Measurements from ENCODE around the gene CAV2.

CAV2 gene

GRCh38 chr7:116524221-116524608 is 24.7 kb downstream of the CAV2 start:
- peak overlapping the region; percentile 48; the same call in 1 of the 2 replicates for H3K4me3 ChIP-seq (ENCODE audit: low read length)
- H3K36me3 ChIP-seq (ENCODE audit: control insufficient read depth, insufficient read depth, low read length) = no peaks in the 10 kb centered on the region
- no peaks in the 10 kb centered on the region; the same call in 1 of the 2 replicates for H3K4me1 ChIP-seq (ENCODE audit: control insufficient read depth, insufficient read depth, low read length)
- no peaks in the 10 kb centered on the region for H3K27me3 ChIP-seq (ENCODE audit: control insufficient read depth, insufficient read depth, low read length)
- no peaks in the 10 kb centered on the region for H3K9me3 ChIP-seq (ENCODE audit: control insufficient read depth, insufficient read depth, low read length)
- WGBS (ENCODE audit: insufficient coverage, insufficient read length) = no CpG with 5 or more reads among the region's 10 CpGs
- DNase-seq (ENCODE audit: low read depth, low spot score) = no peak
- H3K27ac ChIP-seq (ENCODE audit: low read length) = no peak overlapping the region

- no peaks in the 10 kb centered on the region for H3K27me3 ChIP-seq (ENCODE audit: control insufficient read depth, insufficient read depth, low read length)
- H3K36me3 ChIP-seq (ENCODE audit: control insufficient read depth, insufficient read depth, low read length) = no peaks in the 10 kb centered on the region
- H3K27ac ChIP-seq (ENCODE audit: low read length) = no peak within 1 kb of the TSS
- H3K4me1 ChIP-seq (ENCODE audit: control insufficient read depth, insufficient read depth, low read length) = no peaks in the 10 kb centered on the region; the same call in 1 of the 2 replicates
- no CpG with 5 or more reads among the region's 42 CpGs for WGBS (ENCODE audit: insufficient coverage, insufficient read length)
- no peak for DNase-seq (ENCODE audit: low read depth, low spot score)
- peak within 1 kb of the TSS; percentile 48; the same call in 1 of the 2 replicates for H3K4me3 ChIP-seq (ENCODE audit: low read length)
- no peaks in the 10 kb centered on the region for H3K9me3 ChIP-seq (ENCODE audit: control insufficient read depth, insufficient read depth, low read length)
These were observed 25.2 kb downstream of the CAV2 start, which contains the start of gene CAV1 for GRCh38 chr7:116524609-116525297. CAV1 (plus strand) TSS chr7:116525036; CDS start chr7:116525063, 27 bp downstream.

- H3K4me1 ChIP-seq (ENCODE audit: control insufficient read depth, insufficient read depth, low read length) = no peaks in the 10 kb centered on the region; the same call in 1 of the 2 replicates
- H3K36me3 ChIP-seq (ENCODE audit: control insufficient read depth, insufficient read depth, low read length) = no peaks in the 10 kb centered on the region
These were observed 25.9 kb downstream of the CAV2 start for GRCh38 chr7:116525298-116525912.

GRCh38 chr7:116525913-116526861 is 26.6 kb downstream of the CAV2 start:
- WGBS (ENCODE audit: insufficient coverage, insufficient read length) = no CpG with 5 or more reads among the region's 83 CpGs
- Histone ChIP-seq H3K4me1 (ENCODE audit: control insufficient read depth, insufficient read depth, low read length) (no peaks in the 10 kb centered on the region; the same call in 1 of the 2 replicates), H3K27ac (ENCODE audit: low read length) (no peak overlapping the region), H3K9me3 (ENCODE audit: control insufficient read depth, insufficient read depth, low read length) (no peaks in the 10 kb centered on the region), H3K36me3 (ENCODE audit: control insufficient read depth, insufficient read depth, low read length) (no peaks in the 10 kb centered on the region), H3K4me3 (ENCODE audit: low read length) (peak overlapping the region; percentile 48; the same call in 1 of the 2 replicates), H3K27me3 (ENCODE audit: control insufficient read depth, insufficient read depth, low read length) (no peaks in the 10 kb centered on the region)
- DNase-seq (ENCODE audit: low read depth, low spot score) = no peak

More at GRCh38 chr7:116525298-116525912, 25.9 kb downstream of the CAV2 start:
- no CpG with 5 or more reads among the region's 36 CpGs for WGBS (ENCODE audit: insufficient coverage, insufficient read length)
- H3K9me3 ChIP-seq (ENCODE audit: control insufficient read depth, insufficient read depth, low read length) = no peaks in the 10 kb centered on the region
- H3K4me3 ChIP-seq (ENCODE audit: low read length) = peak overlapping the region; percentile 48; the same call in 1 of the 2 replicates
- H3K27me3 ChIP-seq (ENCODE audit: control insufficient read depth, insufficient read depth, low read length) = no peaks in the 10 kb centered on the region
- no peak overlapping the region for H3K27ac ChIP-seq (ENCODE audit: low read length)
- no peak for DNase-seq (ENCODE audit: low read depth, low spot score)

GRCh38 chr7:116526897-116527296 is 27.4 kb downstream of the CAV2 start:
- Histone ChIP-seq H3K4me1 (ENCODE audit: control insufficient read depth, insufficient read depth, low read length) (no peaks in the 10 kb centered on the region; the same call in 1 of the 2 replicates), H3K27ac (ENCODE audit: low read length) (no peak overlapping the region), H3K9me3 (ENCODE audit: control insufficient read depth, insufficient read depth, low read length) (no peaks in the 10 kb centered on the region), H3K4me3 (ENCODE audit: low read length) (peak overlapping the region; percentile 48; the same call in 1 of the 2 replicates), H3K27me3 (ENCODE audit: control insufficient read depth, insufficient read depth, low read length) (no peaks in the 10 kb centered on the region), H3K36me3 (ENCODE audit: control insufficient read depth, insufficient read depth, low read length) (no peaks in the 10 kb centered on the region)
- no CpG with 5 or more reads among the region's 5 CpGs for WGBS (ENCODE audit: insufficient coverage, insufficient read length)
- no peak for DNase-seq (ENCODE audit: low read depth, low spot score)

GRCh38 chr7:116527521-116527920 is 28.0 kb downstream of the CAV2 start:
- no peak overlapping the region for H3K4me3 ChIP-seq (ENCODE audit: low read length)
- no peaks in the 10 kb centered on the region for H3K27me3 ChIP-seq (ENCODE audit: control insufficient read depth, insufficient read depth, low read length)
- H3K27ac ChIP-seq (ENCODE audit: low read length) = no peak overlapping the region
- no peaks in the 10 kb centered on the region for H3K36me3 ChIP-seq (ENCODE audit: control insufficient read depth, insufficient read depth, low read length)
- no peaks in the 10 kb centered on the region; the same call in 1 of the 2 replicates for H3K4me1 ChIP-seq (ENCODE audit: control insufficient read depth, insufficient read depth, low read length)
- H3K9me3 ChIP-seq (ENCODE audit: control insufficient read depth, insufficient read depth, low read length) = no peaks in the 10 kb centered on the region
- no peak for DNase-seq (ENCODE audit: low read depth, low spot score)
- WGBS (ENCODE audit: insufficient coverage, insufficient read length) = no CpG with 5 or more reads among the region's 3 CpGs

GRCh38 chr7:116528008-116528789 is 28.7 kb downstream of the CAV2 start:
- H3K9me3 ChIP-seq (ENCODE audit: control insufficient read depth, insufficient read depth, low read length) = no peaks in the 10 kb centered on the region
- H3K4me3 ChIP-seq (ENCODE audit: low read length) = no peak overlapping the region
- no peaks in the 10 kb centered on the region for H3K4me1 ChIP-seq (ENCODE audit: control insufficient read depth, insufficient read depth, low read length)
- no peak for DNase-seq (ENCODE audit: low read depth, low spot score)
- no peak overlapping the region for H3K27ac ChIP-seq (ENCODE audit: low read length)
- H3K36me3 ChIP-seq (ENCODE audit: control insufficient read depth, insufficient read depth, low read length) = no peaks in the 10 kb centered on the region
- no peaks in the 10 kb centered on the region for H3K27me3 ChIP-seq (ENCODE audit: control insufficient read depth, insufficient read depth, low read length)
- WGBS (ENCODE audit: insufficient coverage, insufficient read length) = no CpG with 5 or more reads among the region's 3 CpGs

- no peaks in the 10 kb centered on the region for H3K36me3 ChIP-seq (ENCODE audit: control insufficient read depth, insufficient read depth, low read length)
- no peaks in the 10 kb centered on the region for H3K9me3 ChIP-seq (ENCODE audit: control insufficient read depth, insufficient read depth, low read length)
- no CpG with 5 or more reads among the region's 1 CpG for WGBS (ENCODE audit: insufficient coverage, insufficient read length)
- DNase-seq (ENCODE audit: low read depth, low spot score) = no peak
- H3K4me1 ChIP-seq (ENCODE audit: control insufficient read depth, insufficient read depth, low read length) = no peaks in the 10 kb centered on the region
- H3K4me3 ChIP-seq (ENCODE audit: low read length) = no peak overlapping the region
- H3K27me3 ChIP-seq (ENCODE audit: control insufficient read depth, insufficient read depth, low read length) = no peaks in the 10 kb centered on the region
- no peak overlapping the region for H3K27ac ChIP-seq (ENCODE audit: low read length)
These were observed 29.7 kb downstream of the CAV2 start for GRCh38 chr7:116529250-116529649.

GRCh38 chr7:116530107-116530820 is 30.7 kb downstream of the CAV2 start:
- no peak for DNase-seq (ENCODE audit: low read depth, low spot score)
- H3K9me3 ChIP-seq (ENCODE audit: control insufficient read depth, insufficient read depth, low read length) = no peaks in the 10 kb centered on the region
- no peak overlapping the region for H3K27ac ChIP-seq (ENCODE audit: low read length)
- H3K4me1 ChIP-seq (ENCODE audit: control insufficient read depth, insufficient read depth, low read length) = no peaks in the 10 kb centered on the region
- WGBS (ENCODE audit: insufficient coverage, insufficient read length) = no CpG with 5 or more reads among the region's 3 CpGs
- H3K36me3 ChIP-seq (ENCODE audit: control insufficient read depth, insufficient read depth, low read length) = no peaks in the 10 kb centered on the region
- no peaks in the 10 kb centered on the region for H3K27me3 ChIP-seq (ENCODE audit: control insufficient read depth, insufficient read depth, low read length)
- no peak overlapping the region for H3K4me3 ChIP-seq (ENCODE audit: low read length)
